ENCODE data around the gene HGFAC.

The HGFAC gene

GRCh38 chr4:3441501-3442459 is at the start of gene HGFAC:
Gene HGFAC (plus strand): TSS chr4:3441968. CDS start chr4:3442002, 34 bp downstream.
- no peak for DNase-seq (ENCODE audit: low read depth in 2 of 2)

- DNase-seq (ENCODE audit: low read depth in 2 of 2): no peak
Measured at GRCh38 chr4:3392321-3392720, 49.4 kb upstream of the HGFAC start.

- DNase-seq (ENCODE audit: low read depth in 2 of 2): no peak
Measured at GRCh38 chr4:3393171-3393570, 48.6 kb upstream of the HGFAC start.

- no peak for DNase-seq (ENCODE audit: low read depth in 2 of 2)
Measured at GRCh38 chr4:3396600-3396999, 45.2 kb upstream of the HGFAC start.

DNA sequence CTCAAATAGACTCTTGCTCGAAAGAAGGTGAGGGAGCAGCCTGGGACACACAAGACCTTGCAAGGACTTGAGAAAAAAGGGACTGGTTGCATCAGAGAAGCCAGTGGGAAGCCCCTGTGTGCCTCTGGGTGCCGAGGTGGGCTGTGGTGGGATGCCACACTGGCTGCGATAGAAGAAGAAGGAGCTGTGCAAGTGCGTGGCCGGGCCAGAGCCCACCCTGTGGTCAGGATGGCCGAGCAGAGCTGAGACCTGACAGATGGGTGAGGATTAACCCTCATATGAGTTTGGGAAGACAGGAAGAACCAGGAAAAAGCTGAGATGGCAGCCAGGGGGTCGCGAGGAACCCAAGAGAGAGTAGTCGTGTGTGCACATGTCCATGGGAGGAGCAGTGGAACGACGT is 44.6 kb upstream of the HGFAC start:
- DNase-seq (ENCODE audit: low read depth in 2 of 2): no peak

- no peak for DNase-seq (ENCODE audit: low read depth in 2 of 2)
Measured at GRCh38 chr4:3399277-3400194, 42.2 kb upstream of the HGFAC start.

- no peak for DNase-seq (ENCODE audit: low read depth in 2 of 2)
Measured at GRCh38 chr4:3401436-3402171, 40.2 kb upstream of the HGFAC start.

DNA sequence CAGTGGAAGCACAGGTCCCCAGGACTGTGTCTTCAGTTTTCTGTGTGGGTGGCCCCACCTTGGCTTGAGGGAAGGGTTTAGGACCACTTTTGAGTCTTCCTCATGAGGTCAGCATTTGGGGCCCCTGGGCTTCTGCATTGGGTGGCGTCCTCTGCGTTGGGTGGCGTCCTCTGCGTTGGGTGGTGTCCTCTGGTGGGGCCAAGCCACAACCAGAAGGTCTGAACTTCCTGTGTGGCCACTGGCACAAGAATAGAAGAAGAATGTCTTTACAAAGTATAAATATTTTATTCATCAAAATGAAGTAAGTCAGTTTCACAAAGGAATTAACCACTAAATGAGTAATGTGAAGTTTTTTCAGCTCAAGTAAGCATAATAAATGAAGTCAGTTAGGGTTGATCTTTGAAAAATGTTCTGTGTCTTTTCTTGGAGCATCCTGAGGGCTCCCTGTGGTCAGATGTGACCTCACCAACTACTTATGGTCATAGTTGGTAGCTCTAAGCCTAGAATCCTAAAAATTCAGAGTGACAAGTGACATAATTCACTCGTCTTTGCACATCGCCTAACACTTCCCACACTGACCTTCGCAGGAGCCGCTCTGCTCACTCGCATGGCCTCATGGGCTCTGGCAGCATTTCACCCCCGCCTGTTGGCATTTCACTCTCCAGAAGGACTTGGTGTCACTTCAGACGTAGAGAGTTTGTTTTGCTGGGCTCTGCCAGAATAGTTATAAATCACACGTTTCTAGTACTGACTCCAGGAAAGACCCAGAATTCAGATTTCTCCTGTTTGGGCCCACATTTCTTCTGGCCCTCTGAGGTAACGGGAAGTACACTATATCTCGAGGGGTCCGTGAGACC is 39.0 kb upstream of the HGFAC start:
- DNase-seq (ENCODE audit: low read depth in 2 of 2): no peak

GRCh38 chr4:3403348-3403906 is 38.3 kb upstream of the HGFAC start:
- no peak for DNase-seq (ENCODE audit: low read depth in 2 of 2)

DNA sequence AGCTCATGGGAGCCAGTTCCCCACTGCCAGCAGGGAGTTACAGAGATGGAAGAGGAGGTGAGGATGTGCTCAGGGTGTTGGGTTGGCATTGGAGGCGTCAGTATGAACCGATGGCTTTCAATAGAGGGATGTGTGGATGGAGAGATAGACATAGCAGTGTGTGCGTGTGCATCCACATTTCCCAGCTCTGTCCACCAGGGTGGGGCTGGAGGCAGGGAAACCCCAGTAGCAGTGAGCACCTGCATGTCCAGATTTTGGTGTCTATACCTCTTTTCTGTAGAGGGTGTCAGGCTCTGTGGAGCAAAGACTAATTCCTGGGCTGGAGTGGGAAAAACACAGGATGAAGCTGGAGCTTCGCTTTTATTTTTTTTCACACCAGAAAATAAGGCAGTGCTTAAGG is 37.2 kb upstream of the HGFAC start:
- no peak for DNase-seq (ENCODE audit: low read depth in 2 of 2)

DNA sequence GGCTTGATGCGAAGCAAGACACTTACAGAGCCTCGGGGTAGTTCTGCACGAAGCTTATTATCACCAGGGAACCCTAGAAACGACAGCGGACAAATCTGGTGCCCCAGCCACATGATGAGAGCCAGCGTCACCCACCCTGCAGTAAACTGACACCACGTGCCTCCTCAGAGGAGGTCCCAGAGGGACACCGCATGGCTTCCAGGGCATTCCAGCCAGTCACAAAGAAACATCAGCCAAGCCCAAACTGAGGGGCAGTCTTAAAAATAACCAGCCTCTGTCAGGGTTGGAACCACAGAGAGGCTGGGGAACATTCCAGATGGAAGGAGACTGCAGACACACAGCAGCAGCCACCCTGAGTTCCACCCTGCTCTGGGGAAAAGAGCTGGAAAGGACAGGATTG is 36.6 kb upstream of the HGFAC start:
- no peak for DNase-seq (ENCODE audit: low read depth in 2 of 2)

DNA sequence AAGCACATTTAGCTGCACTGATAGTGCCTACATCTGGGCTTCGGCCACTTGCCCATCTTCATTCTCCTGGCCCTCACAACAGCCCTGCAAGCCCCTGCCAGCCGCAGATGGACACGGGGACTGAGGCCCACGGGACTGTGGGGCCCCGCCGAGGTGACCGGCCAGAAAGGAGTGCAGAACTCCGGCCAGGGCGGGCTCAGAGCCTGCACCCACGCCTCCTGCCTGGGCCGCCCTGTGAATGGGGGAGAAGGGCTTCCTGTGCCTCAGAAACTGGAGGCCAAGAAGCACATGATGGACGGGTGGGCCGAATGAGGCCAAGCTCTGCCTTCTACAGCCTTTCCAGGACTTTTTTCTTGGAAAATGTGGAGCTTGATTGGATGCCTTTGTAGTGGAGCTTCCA is 35.7 kb upstream of the HGFAC start:
- no peak for DNase-seq (ENCODE audit: low read depth in 2 of 2)

DNA sequence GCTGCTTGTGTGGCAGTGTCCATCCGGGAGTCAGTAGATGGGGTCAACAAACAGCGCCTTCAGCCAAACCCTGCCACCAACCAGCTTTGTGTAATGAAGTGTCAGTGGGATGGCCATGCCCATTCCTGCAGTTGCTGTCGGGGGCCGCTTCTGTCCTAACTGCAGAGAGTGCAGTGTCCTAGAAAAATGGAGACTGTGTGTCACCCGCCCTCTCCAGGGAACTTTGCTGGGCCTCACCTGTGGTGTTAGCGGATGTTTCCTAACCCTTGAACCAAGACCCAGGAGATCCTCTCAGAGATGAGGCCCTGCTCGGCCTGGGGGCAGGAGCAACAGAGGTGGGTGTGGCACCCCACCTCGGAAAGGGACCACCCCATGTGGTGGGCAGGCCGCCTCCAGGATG is 35.3 kb upstream of the HGFAC start:
- DNase-seq (ENCODE audit: low read depth in 2 of 2): no peak

GRCh38 chr4:3407171-3407771 is 34.5 kb upstream of the HGFAC start:
- DNase-seq (ENCODE audit: low read depth in 2 of 2): no peak

- DNase-seq (ENCODE audit: low read depth in 2 of 2): no peak
Measured at GRCh38 chr4:3407930-3408792, 33.6 kb upstream of the HGFAC start.

GRCh38 chr4:3408793-3409330 is 32.9 kb upstream of the HGFAC start:
- DNase-seq (ENCODE audit: low read depth in 2 of 2): no peak

DNA sequence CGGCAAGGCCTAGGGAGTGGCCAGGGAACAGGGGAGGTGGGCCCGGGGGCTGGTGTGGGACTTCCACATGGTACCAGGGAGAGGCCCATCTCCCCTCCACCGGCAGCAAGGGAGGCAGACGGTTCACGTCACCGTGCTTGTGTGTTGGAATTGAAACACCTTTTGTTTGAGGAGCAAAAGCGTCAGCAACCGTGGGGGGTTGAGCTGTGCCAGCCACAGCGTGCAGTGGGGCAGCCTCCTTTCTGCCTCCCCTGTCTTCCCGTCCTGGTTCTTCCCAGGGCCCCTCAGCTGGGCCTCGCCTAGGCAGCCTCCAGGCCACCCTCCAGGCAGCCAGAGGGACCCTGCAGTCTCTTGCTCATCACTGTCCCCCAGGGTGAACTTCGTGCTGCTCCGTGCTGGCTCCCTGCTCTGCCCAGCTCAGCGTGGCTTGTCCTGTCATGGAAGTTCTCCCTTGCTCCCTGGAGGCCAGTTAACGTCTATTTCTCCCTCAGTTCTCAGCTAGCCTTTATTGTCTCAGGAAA is 32.1 kb upstream of the HGFAC start:
- no peak for DNase-seq (ENCODE audit: low read depth in 2 of 2)

GRCh38 chr4:3410401-3411135 is 31.2 kb upstream of the HGFAC start:
- DNase-seq (ENCODE audit: low read depth in 2 of 2): no peak
